Astrocyte (in vitro differentiated cells and primary cell): ENCODE data around the gene TAS1R1. TPM values are rescaled to one million over a fixed set of nuclear protein-coding genes. Genes with fewer than 3 reads are reported as not detected.

ENCODE experiments used
- DNase-seq: peaks from one replicate; pipeline ENCODE4 v3.0.0-alpha.2; 2010; ENCODE audit warnings: low read depth
- FAIRE-seq: peaks from 2 replicates; lab custom pipeline; 2011; peaks lifted over from hg19 to GRCh38; lab: Jason Lieb, UNC
- H2AFZ ChIP-seq: 2 replicates; pipeline ENCODE4 v1.6.0; 2012; ENCODE audit warnings: low read depth, low read length, inconsistent platforms
- H3K27ac ChIP-seq: 2 replicates; pipeline ENCODE4 v1.5.1; 2011; ENCODE audit warnings: low read depth, low read length, inconsistent platforms
- H3K27me3 ChIP-seq: 2 replicates; pipeline ENCODE4 v1.6.0; 2011; ENCODE audit warnings: low read length, inconsistent platforms; ENCODE audit not compliant: insufficient read depth
- H3K36me3 ChIP-seq: 2 replicates; pipeline ENCODE4 v1.5.1; 2011; ENCODE audit warnings: low read length, inconsistent platforms; ENCODE audit not compliant: insufficient read depth
- H3K4me1 ChIP-seq: 2 replicates; pipeline ENCODE4 v1.5.1; 2011; ENCODE audit warnings: low read length, inconsistent platforms; ENCODE audit not compliant: insufficient read depth
- H3K4me2 ChIP-seq: 2 replicates; pipeline ENCODE4 v1.6.0; 2012; ENCODE audit warnings: low read length, inconsistent platforms
- H3K4me3 ChIP-seq: 2 replicates; pipeline ENCODE4 v1.5.1; 2011; ENCODE audit warnings: low read depth, mild to moderate bottlenecking, low read length, inconsistent platforms; ENCODE audit not compliant: insufficient read depth
- H3K79me2 ChIP-seq: 2 replicates; pipeline ENCODE4 v1.6.0; 2012; ENCODE audit warnings: mild to moderate bottlenecking, low read length, inconsistent platforms; ENCODE audit not compliant: insufficient read depth
- H3K9ac ChIP-seq: 2 replicates; pipeline ENCODE4 v1.6.0; 2012; ENCODE audit warnings: mild to moderate bottlenecking, low read length, inconsistent platforms
- H3K9me3 ChIP-seq: 2 replicates; pipeline ENCODE4 v1.5.1; 2012; ENCODE audit warnings: low read depth, mild to moderate bottlenecking, low read length, inconsistent platforms; ENCODE audit not compliant: insufficient read depth
- H4K20me1 ChIP-seq: 2 replicates; pipeline ENCODE4 v1.6.0; 2012; ENCODE audit warnings: low read length, inconsistent platforms; ENCODE audit not compliant: insufficient read depth
- H3K27ac Mint-ChIP-seq: one replicate; pipeline ENCODE4 v1.8.0; 2021; ENCODE audit warnings: mild to moderate bottlenecking, mixed read lengths; ENCODE audit not compliant: unreplicated experiment
- H3K27me3 Mint-ChIP-seq: one replicate; pipeline ENCODE4 v1.8.0; 2021; ENCODE audit warnings: low read depth, mixed read lengths; ENCODE audit not compliant: unreplicated experiment
- H3K36me3 Mint-ChIP-seq: one replicate; pipeline ENCODE4 v1.8.0; 2021; ENCODE audit warnings: low read depth, mixed read lengths; ENCODE audit not compliant: unreplicated experiment
- H3K4me1 Mint-ChIP-seq: one replicate; pipeline ENCODE4 v1.8.0; 2021; ENCODE audit warnings: low read depth, mixed read lengths; ENCODE audit not compliant: unreplicated experiment
- H3K4me3 Mint-ChIP-seq: one replicate; pipeline ENCODE4 v1.8.0; 2021; ENCODE audit warnings: mild to moderate bottlenecking, moderate library complexity, mixed read lengths; ENCODE audit not compliant: unreplicated experiment
- H3K9me3 Mint-ChIP-seq: one replicate; pipeline ENCODE4 v1.8.0; 2021; ENCODE audit warnings: mild to moderate bottlenecking, mixed read lengths; ENCODE audit not compliant: unreplicated experiment
- CTCF ChIP-seq: IDR thresholded peaks from 2 replicates; pipeline ENCODE4 v1.5.1; 2011; ENCODE audit warnings: low read depth, mild to moderate bottlenecking, inconsistent platforms, low read length, moderate library complexity; ENCODE audit not compliant: insufficient read depth
- EZH2 ChIP-seq: IDR thresholded peaks from 2 replicates; pipeline ENCODE4 v1.6.1; 2012; ENCODE audit warnings: mild to moderate bottlenecking, low read length, inconsistent platforms; ENCODE audit not compliant: insufficient read depth
- total RNA-seq: library from RNA; stranded (reverse); gene quantifications from 2 replicates; pipeline ENCODE4 v1.2.1, GENCODE V29; 2021

TAS1R1 gene
- total RNA-seq, 1 donor from 2014 or later = not detected

GRCh38 chr1:6577831-6578525, 22.9 kb downstream of the TAS1R1 start:
- FAIRE-seq = no peak
- Histone ChIP-seq H3K27me3 (no peaks in the 10 kb centered on the region), H3K36me3 (no peaks in the 10 kb centered on the region), H3K79me2 (peaks cover 26% of the 10 kb centered on the region), H3K4me2 (no peak overlapping the region), H3K9ac (no peak overlapping the region), H4K20me1 (peaks cover 23% of the 10 kb centered on the region), H3K4me3 (no peak overlapping the region), H3K4me1 (peaks cover 12% of the 10 kb centered on the region), H3K27ac (no peak overlapping the region), H3K9me3 (no peaks in the 10 kb centered on the region), H2AFZ (no peak overlapping the region)
- peak overlapping the region; percentile 40 for H3K4me3 Mint-ChIP-seq
- H3K4me1 Mint-ChIP-seq = peaks cover 27% of the 10 kb centered on the region
- DNase-seq = no peak
- H3K36me3 Mint-ChIP-seq = no peaks in the 10 kb centered on the region
- no peaks in the 10 kb centered on the region for H3K27me3 Mint-ChIP-seq
- TF ChIP-seq EZH2 (no peak), CTCF (no peak)
- no peaks in the 10 kb centered on the region for H3K9me3 Mint-ChIP-seq
- no peak overlapping the region for H3K27ac Mint-ChIP-seq

GRCh38 chr1:6578624-6579373, 23.7 kb downstream of the TAS1R1 start:
- Histone ChIP-seq H3K27ac (no peak overlapping the region), H3K27me3 (no peaks in the 10 kb centered on the region), H3K4me3 (peak overlapping the region; percentile 65), H3K79me2 (peaks cover 26% of the 10 kb centered on the region), H4K20me1 (peaks cover 23% of the 10 kb centered on the region), H3K9ac (peak overlapping the region; percentile 83), H3K9me3 (no peaks in the 10 kb centered on the region), H3K4me2 (peak overlapping the region; percentile 90), H2AFZ (peak overlapping the region; percentile 70), H3K36me3 (no peaks in the 10 kb centered on the region), H3K4me1 (peaks cover 12% of the 10 kb centered on the region)
- Mint-ChIP-seq H3K27me3 (no peaks in the 10 kb centered on the region), H3K36me3 (no peaks in the 10 kb centered on the region), H3K27ac (peak overlapping the region; percentile 72), H3K4me3 (peak overlapping the region; percentile 96), H3K9me3 (no peaks in the 10 kb centered on the region), H3K4me1 (peaks cover 27% of the 10 kb centered on the region)
- DNase-seq (no peak), FAIRE-seq (no peak)
- TF ChIP-seq EZH2 (no peak), CTCF (no peak)
